Right renal pelvis (tissue), 4 donors: ENCODE measurements around the gene ZNF195. TPM values are rescaled to one million over a fixed set of nuclear protein-coding genes. Genes with fewer than 3 reads are reported as not detected.
"Not testable (repeated sequence)": the region's sequence is repeated elsewhere in the genome, so short reads cannot be mapped to it uniquely, and the experiment has no call there.

Experiments used
- DNase-seq, 4 donors: peaks; one replicate each; pipeline ENCODE4 v3.0.0-alpha.2; 2013; ENCODE audit warnings: low read depth in 4 of 4, low spot score in 3 of 4, missing footprints in 1 of 4
- polyA plus RNA-seq, 4 donors: library from polyadenylated mRNA; unstranded; fragments of 120-200 nt; gene quantifications; one replicate each; pipeline ENCODE4 v1.2.1, GENCODE V29; 2013; ENCODE audit not compliant: insufficient read length in 4 of 4

Gene ZNF195
- polyA plus RNA-seq, 4 donors = 30.1 to 39.5 (median 37.8) TPM

GRCh38 chr11:3404076-3404925 lies 25.4 kb upstream of the ZNF195 start:
- DNase-seq = not testable (repeated sequence)

- not testable (repeated sequence) for DNase-seq
Observed at GRCh38 chr11:3402861-3403250, 23.9 kb upstream of the ZNF195 start.

- not testable (repeated sequence) for DNase-seq
Observed at GRCh38 chr11:3402181-3402860, 23.4 kb upstream of the ZNF195 start.

- not testable (repeated sequence) for DNase-seq
Observed at GRCh38 chr11:3401052-3401451, 22.1 kb upstream of the ZNF195 start.

GRCh38 chr11:3398509-3398908 lies 19.6 kb upstream of the ZNF195 start:
- DNase-seq = not testable (repeated sequence)

DNA sequence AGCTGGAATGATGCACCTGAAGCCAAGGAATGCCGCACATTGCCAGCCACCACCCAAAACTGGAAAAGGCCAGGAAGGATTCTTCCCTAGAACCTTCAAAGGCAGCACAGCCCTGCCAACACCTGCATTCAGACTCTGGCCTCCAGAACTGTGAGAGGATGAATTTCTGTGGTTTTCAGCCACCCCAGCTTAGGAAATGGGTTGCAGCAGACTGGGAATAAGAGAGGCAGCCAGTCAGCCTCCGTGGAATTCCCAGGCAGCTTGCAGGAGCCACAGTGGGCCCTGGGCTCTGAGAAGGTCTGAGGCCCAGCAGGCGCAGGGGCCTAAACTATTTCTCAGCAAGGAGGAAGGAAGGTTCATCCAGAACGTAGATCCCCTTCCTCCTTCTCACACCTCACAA lies 19.2 kb upstream of the ZNF195 start:
- not testable (repeated sequence) for DNase-seq

- not testable (repeated sequence) for DNase-seq
Observed at GRCh38 chr11:3397210-3397609, 18.3 kb upstream of the ZNF195 start.

- not testable (repeated sequence) for DNase-seq
Observed at GRCh38 chr11:3395468-3395867, 16.5 kb upstream of the ZNF195 start.

DNA sequence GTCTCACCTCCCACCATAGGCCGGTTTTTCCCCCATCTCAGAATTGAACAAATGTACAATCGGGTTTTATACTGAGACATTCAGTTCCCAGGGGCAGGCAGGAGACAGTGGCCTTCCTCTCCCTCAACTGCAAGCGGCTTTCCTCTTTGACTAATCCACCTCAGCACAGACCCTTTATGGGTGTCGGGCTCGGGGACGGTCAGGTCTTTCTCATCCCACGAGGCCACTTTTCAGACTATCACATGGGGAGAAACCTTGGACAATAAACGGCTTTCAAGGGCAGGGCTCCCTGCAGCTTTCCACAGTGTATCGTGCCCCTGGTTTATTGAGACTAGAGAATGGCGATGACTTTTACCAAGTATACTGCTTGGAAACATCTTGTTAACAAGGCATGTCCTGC lies 16.0 kb upstream of the ZNF195 start:
- DNase-seq = not testable (repeated sequence)

GRCh38 chr11:3393450-3393849 lies 14.5 kb upstream of the ZNF195 start:
- DNase-seq = not testable (repeated sequence)

- no peak for DNase-seq
Observed at GRCh38 chr11:3382613-3383285, 3.8 kb upstream of the ZNF195 start.

- DNase-seq = no peak
Observed at GRCh38 chr11:3381794-3382193, 2.8 kb upstream of the ZNF195 start.

DNA sequence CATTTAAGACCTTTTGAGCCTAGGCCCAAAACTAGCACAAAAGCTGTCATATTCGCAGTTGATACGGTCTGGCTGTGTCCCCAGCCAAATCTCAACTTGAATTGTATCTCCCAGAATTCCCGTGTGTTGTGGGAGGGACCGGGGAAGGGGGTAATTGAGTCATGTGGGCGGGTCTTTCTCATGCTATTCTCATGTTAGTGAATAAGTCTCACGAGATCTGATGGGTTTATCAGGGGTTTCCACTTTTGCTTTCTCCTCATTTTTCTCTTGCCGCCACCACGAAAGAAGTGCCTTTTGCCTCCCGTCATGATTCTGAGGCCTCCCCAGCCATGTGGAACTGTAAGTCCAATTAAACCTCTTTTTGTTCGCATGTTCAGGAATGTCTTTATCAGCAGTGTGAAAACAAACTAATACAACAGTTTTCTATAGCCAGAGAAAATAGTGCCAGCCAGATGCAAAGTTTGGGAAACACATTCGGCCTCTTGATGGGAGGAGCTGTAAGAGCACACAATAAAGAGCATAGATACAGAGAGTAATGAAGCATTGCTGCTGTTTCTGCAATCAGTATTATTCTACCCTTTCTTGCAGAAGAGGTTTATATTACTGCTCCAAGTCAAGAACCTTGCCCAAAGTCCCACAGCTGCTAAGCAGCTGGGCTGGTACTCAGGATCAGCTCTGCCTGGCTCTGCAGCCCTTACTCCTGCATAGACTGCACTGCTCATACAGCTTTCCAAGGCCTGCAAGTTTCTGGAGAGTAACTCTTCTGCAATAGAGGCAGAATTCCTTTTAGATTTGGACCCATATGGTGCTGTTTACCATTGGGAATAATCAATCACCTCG lies 2.0 kb upstream of the ZNF195 start:
- DNase-seq = peak in 1 of 4 donors; percentile 5

GRCh38 chr11:3375552-3375951 lies 3.4 kb downstream of the ZNF195 start:
- DNase-seq = no peak

- no peak for DNase-seq
Observed at GRCh38 chr11:3370311-3370870, 8.6 kb downstream of the ZNF195 start.

DNA sequence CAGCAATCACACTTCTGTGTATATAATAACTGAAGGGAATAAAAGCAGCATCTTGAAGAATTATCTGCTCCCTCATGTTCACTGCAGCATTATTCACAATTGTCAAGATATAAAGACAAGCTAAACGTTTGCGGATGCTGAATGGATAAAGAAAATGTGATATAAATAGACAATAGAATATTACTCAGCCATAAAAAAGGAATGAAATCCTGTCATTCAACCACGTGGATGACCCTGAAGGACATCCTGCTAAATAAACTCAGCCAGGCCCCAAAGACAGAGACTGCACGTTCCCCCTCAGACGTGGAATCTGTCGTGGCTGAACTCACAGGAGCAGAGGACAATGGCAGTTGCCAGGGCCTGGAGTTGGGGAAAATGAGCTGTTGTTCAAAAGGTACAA lies 9.6 kb downstream of the ZNF195 start:
- no peak for DNase-seq

GRCh38 chr11:3368199-3368598 lies 10.7 kb downstream of the ZNF195 start:
- no peak for DNase-seq

- no peak for DNase-seq
Observed at GRCh38 chr11:3367221-3367620, 11.7 kb downstream of the ZNF195 start.

- no peak for DNase-seq
Observed at GRCh38 chr11:3359092-3359824, 19.7 kb downstream of the ZNF195 start.
